ENCODE measurements around the gene RNASEH2A.

DNA sequence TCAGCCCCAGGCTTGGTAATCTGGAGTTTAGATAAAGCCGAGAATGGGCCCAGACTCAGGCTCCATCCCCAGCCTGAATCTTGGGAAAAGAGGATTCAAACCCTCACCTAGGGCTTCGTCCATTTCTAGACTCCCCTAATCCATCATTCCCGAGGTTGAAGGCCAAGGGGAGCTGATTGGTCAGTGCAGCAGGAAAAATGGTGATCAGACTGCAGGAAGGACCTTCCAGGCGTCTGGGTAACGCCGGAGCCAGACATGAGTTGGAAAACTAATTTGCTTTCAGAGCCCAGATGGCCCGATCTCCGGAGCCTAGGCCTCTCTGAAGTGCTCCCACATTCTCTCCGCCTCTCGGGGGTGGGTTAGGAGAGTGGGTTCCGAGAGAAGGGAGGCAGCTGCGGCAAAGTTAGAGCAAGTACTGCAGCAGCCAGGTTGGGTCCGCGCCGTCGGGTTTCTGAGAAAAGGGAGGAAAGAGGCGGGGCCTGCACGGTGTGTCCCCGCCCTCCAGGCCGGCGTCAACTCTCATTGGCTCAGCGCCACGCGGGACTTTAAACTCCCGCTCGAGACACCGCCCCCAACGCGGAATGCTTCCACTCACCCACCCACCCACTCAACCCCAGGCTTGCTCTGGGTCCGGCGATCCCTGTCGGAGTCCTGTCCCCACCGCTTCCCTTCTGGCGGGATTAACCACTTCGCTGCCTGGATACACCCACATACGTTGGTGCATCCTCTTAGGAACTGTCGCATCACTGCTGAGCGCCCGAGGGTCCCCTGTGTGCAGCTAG, 28.8 kb downstream of the RNASEH2A start:
- TF ChIP-seq, protein P1, sequence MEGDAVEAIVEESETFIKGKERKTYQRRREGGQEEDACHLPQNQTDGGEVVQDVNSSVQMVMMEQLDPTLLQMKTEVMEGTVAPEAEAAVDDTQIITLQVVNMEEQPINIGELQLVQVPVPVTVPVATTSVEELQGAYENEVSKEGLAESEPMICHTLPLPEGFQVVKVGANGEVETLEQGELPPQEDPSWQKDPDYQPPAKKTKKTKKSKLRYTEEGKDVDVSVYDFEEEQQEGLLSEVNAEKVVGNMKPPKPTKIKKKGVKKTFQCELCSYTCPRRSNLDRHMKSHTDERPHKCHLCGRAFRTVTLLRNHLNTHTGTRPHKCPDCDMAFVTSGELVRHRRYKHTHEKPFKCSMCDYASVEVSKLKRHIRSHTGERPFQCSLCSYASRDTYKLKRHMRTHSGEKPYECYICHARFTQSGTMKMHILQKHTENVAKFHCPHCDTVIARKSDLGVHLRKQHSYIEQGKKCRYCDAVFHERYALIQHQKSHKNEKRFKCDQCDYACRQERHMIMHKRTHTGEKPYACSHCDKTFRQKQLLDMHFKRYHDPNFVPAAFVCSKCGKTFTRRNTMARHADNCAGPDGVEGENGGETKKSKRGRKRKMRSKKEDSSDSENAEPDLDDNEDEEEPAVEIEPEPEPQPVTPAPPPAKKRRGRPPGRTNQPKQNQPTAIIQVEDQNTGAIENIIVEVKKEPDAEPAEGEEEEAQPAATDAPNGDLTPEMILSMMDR (IDR thresholded peaks at IDR 0.05; ENCODE audit: insufficient read depth, low read length, poor library complexity, severe bottlenecking): no peak
- no peak for TF ChIP-seq EZH2phosphoT487 (conservative IDR thresholded peaks at IDR 0.05; ENCODE audit: low read length)
